ENCODE data around the gene FOXP1. TPM values are rescaled to one million over a fixed set of nuclear protein-coding genes. Genes with fewer than 3 reads are reported as not detected.

Gene FOXP1
- polyA plus RNA-seq, 1 donor (not counting 4 experiments of a cell fraction or from before 2014, with no cell fraction given) = 14.6 TPM

DNA sequence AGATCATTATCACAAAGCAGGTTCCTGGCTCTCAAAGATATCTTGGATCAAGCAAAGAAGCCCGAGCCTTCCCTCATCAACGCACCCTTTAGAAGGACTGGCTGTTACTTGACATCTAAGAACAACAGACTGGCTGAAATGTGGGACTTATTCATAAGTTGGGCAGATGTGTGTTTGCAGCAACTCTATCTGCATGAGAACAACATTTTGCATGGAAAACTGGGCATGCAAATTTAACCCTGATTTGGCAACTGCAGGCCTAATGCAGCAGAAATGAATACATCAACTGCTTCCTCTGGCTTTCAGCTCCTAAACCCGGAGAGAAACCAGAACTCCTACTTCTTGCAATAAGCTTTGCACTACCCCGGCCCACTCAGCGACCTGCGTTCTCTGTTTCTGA is 35.0 kb upstream of the FOXP1 start:
- dilution Hi-C loops (cut with MboI; ENCODE audit: extremely low pct_ligation_motif_present, low sequenced_read_pairs) = no loop called here
- Histone ChIP-seq H3K9me3 (ENCODE audit: control insufficient read depth, low read depth, low read length) (no peaks in the 10 kb centered on the region), H3K9me1 (ENCODE audit: control insufficient read depth, extremely low read depth, insufficient read depth, low read length) (no peaks in the 10 kb centered on the region), H2AFZ (ENCODE audit: control insufficient read depth, low read length) (no peak overlapping the region), H3K4me3 (ENCODE audit: control insufficient read depth in 2 of 3, extremely low read depth in 1 of 3, insufficient read depth in 2 of 3, low read depth in 1 of 3, low read length in 3 of 3) (no peak overlapping the region), H3K36me3 (ENCODE audit: control insufficient read depth in 2 of 2, extremely low read depth in 1 of 2, insufficient read depth in 2 of 2, low read length in 2 of 2) (no peaks in the 10 kb centered on the region), H3K27me3 (ENCODE audit: control insufficient read depth, extremely low read depth, insufficient read depth, low read length) (no peaks in the 10 kb centered on the region), H4K20me1 (ENCODE audit: control insufficient read depth, extremely low read depth, insufficient read depth, low read length) (no peaks in the 10 kb centered on the region), H3K4me2 (ENCODE audit: control insufficient read depth, extremely low read depth, insufficient read depth, low read depth, low read length) (no peak overlapping the region), H3K79me2 (ENCODE audit: control insufficient read depth, insufficient read depth, low read length) (no peaks in the 10 kb centered on the region), H3K9ac (ENCODE audit: control insufficient read depth, extremely low read depth, insufficient read depth, low read length) (no peak overlapping the region), H3K27ac (ENCODE audit: control insufficient read depth, insufficient read depth, low read length) (no peak overlapping the region), H3K4me1 (ENCODE audit: control insufficient read depth, extremely low read depth, insufficient read depth, low read length) (no peaks in the 10 kb centered on the region)
- FAIRE-seq = no peak
- no peak for DNase-seq (ENCODE audit: low read depth, low spot score)
- no peak for TF ChIP-seq EZH2 (IDR thresholded peaks at IDR 0.05; ENCODE audit: low read length)
- TF ChIP-seq, protein P1, sequence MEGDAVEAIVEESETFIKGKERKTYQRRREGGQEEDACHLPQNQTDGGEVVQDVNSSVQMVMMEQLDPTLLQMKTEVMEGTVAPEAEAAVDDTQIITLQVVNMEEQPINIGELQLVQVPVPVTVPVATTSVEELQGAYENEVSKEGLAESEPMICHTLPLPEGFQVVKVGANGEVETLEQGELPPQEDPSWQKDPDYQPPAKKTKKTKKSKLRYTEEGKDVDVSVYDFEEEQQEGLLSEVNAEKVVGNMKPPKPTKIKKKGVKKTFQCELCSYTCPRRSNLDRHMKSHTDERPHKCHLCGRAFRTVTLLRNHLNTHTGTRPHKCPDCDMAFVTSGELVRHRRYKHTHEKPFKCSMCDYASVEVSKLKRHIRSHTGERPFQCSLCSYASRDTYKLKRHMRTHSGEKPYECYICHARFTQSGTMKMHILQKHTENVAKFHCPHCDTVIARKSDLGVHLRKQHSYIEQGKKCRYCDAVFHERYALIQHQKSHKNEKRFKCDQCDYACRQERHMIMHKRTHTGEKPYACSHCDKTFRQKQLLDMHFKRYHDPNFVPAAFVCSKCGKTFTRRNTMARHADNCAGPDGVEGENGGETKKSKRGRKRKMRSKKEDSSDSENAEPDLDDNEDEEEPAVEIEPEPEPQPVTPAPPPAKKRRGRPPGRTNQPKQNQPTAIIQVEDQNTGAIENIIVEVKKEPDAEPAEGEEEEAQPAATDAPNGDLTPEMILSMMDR (optimal IDR thresholded peaks at IDR 0.05 in 1 of 3, IDR thresholded peaks at IDR 0.05 in 1 of 3, conservative IDR thresholded peaks at IDR 0.05 in 1 of 3; ENCODE audit: extremely low read depth in 1 of 3, insufficient read depth in 2 of 3, low read length in 3 of 3) = no peak

DNA sequence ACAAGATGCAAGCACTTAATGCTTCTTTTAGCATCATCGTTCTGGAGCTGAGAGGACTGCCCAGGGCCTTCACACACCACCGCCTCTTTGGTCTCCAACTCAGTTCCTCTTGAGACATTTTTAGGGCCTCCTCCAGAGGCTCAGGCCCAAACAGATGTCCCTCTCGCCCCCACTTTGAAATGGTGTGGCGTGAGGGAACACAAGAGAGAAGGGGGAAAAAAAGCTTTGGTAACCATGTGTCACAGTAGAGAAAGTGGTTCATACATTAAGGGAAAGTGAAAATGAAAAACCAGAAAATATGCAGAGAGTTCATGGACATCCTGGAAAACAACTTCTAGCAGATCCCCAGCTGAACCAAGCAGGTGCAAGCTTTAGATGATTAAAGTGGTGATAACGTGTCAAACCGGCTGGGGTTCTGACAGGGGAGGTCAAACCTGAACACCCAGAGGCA is 33.1 kb upstream of the FOXP1 start:
- no peak for DNase-seq (ENCODE audit: low read depth, low spot score)
- Histone ChIP-seq H3K4me2 (ENCODE audit: control insufficient read depth, extremely low read depth, insufficient read depth, low read depth, low read length) (no peak overlapping the region), H3K4me3 (ENCODE audit: control insufficient read depth in 2 of 3, extremely low read depth in 1 of 3, insufficient read depth in 2 of 3, low read depth in 1 of 3, low read length in 3 of 3) (no peak overlapping the region), H3K79me2 (ENCODE audit: control insufficient read depth, insufficient read depth, low read length) (no peaks in the 10 kb centered on the region), H3K36me3 (ENCODE audit: control insufficient read depth in 2 of 2, extremely low read depth in 1 of 2, insufficient read depth in 2 of 2, low read length in 2 of 2) (no peaks in the 10 kb centered on the region), H3K4me1 (ENCODE audit: control insufficient read depth, extremely low read depth, insufficient read depth, low read length) (no peaks in the 10 kb centered on the region), H3K27ac (ENCODE audit: control insufficient read depth, insufficient read depth, low read length) (no peak overlapping the region), H3K27me3 (ENCODE audit: control insufficient read depth, extremely low read depth, insufficient read depth, low read length) (no peaks in the 10 kb centered on the region), H2AFZ (ENCODE audit: control insufficient read depth, low read length) (no peak overlapping the region), H3K9me3 (ENCODE audit: control insufficient read depth, low read depth, low read length) (no peaks in the 10 kb centered on the region), H4K20me1 (ENCODE audit: control insufficient read depth, extremely low read depth, insufficient read depth, low read length) (no peaks in the 10 kb centered on the region), H3K9me1 (ENCODE audit: control insufficient read depth, extremely low read depth, insufficient read depth, low read length) (no peaks in the 10 kb centered on the region), H3K9ac (ENCODE audit: control insufficient read depth, extremely low read depth, insufficient read depth, low read length) (no peak overlapping the region)
- dilution Hi-C loops (cut with MboI; ENCODE audit: extremely low pct_ligation_motif_present, low sequenced_read_pairs) = no loop called here
- no peak for FAIRE-seq
- no peak for TF ChIP-seq EZH2 (IDR thresholded peaks at IDR 0.05; ENCODE audit: low read length)
- TF ChIP-seq, protein P1 (optimal IDR thresholded peaks at IDR 0.05 in 1 of 3, IDR thresholded peaks at IDR 0.05 in 1 of 3, conservative IDR thresholded peaks at IDR 0.05 in 1 of 3; ENCODE audit: extremely low read depth in 1 of 3, insufficient read depth in 2 of 3, low read length in 3 of 3) = no peak

Data from keratinocyte (primary cell).